ENCODE results near the gene FOXN3.

DNA sequence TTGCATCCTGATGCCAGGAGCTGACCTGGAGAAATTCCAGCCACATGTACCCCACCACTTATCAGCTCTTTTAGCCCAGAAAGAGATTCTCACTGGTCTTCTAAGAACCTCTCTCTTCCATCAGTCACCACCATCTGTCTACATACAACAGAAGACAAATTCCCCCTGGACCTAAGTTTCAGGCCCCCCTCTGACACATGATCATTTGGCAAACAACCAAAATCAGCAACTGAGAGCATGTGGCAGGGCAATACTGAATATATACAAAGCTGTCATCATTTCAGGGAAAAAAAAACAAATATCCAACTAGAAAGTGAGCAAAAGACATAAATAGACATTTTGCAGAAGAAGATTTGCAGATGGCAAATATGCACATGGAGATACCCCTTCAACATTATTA lies 180.2 kb downstream of the FOXN3 start:
- TF ChIP-seq, protein P1, sequence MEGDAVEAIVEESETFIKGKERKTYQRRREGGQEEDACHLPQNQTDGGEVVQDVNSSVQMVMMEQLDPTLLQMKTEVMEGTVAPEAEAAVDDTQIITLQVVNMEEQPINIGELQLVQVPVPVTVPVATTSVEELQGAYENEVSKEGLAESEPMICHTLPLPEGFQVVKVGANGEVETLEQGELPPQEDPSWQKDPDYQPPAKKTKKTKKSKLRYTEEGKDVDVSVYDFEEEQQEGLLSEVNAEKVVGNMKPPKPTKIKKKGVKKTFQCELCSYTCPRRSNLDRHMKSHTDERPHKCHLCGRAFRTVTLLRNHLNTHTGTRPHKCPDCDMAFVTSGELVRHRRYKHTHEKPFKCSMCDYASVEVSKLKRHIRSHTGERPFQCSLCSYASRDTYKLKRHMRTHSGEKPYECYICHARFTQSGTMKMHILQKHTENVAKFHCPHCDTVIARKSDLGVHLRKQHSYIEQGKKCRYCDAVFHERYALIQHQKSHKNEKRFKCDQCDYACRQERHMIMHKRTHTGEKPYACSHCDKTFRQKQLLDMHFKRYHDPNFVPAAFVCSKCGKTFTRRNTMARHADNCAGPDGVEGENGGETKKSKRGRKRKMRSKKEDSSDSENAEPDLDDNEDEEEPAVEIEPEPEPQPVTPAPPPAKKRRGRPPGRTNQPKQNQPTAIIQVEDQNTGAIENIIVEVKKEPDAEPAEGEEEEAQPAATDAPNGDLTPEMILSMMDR (IDR thresholded peaks at IDR 0.05; ENCODE audit: low read depth, low read length): no peak
- TF ChIP-seq EZH2phosphoT487 (IDR thresholded peaks at IDR 0.05; ENCODE audit: low read depth): no peak

Measured in OCI-LY3 (cell line).